Stimulated activated naive CD8-positive, alpha-beta T cell treated with anti-CD3 and anti-CD28 coated beads, Interleukin-15, Interleukin-2, amounts not matched to agents 100 ng/mL and 50 ng/mL, for 24 hours (primary cell): ENCODE results near the gene TMEM33.
"Not testable (repeated sequence)": the region's sequence is repeated elsewhere in the genome, so short reads cannot be mapped to it uniquely, and the experiment has no call there.

Experiments used
- H3K27ac Mint-ChIP-seq: one replicate; pipeline ENCODE4 v1.8.0; 2021; ENCODE audit warnings: mild to moderate bottlenecking, mixed read lengths
- H3K27me3 Mint-ChIP-seq: one replicate; pipeline ENCODE4 v1.8.0; 2021; ENCODE audit warnings: mixed read lengths
- H3K36me3 Mint-ChIP-seq: one replicate; pipeline ENCODE4 v1.8.0; 2021; ENCODE audit warnings: low read depth, mixed read lengths
- H3K4me1 Mint-ChIP-seq: one replicate; pipeline ENCODE4 v1.8.0; 2021; ENCODE audit warnings: low read depth, mixed read lengths
- H3K4me3 Mint-ChIP-seq: one replicate; pipeline ENCODE4 v1.8.0; 2021; ENCODE audit warnings: mild to moderate bottlenecking, mixed read lengths
- H3K9me3 Mint-ChIP-seq: one replicate; pipeline ENCODE4 v1.8.0; 2021; ENCODE audit warnings: mixed read lengths

TMEM33 gene

GRCh38 chr4:41934901-41935651, at the start of gene TMEM33:
TSS of gene TMEM33 (plus strand) at chr4:41935429. CDS start at chr4:41935485, 56 bp downstream.
- Mint-ChIP-seq H3K27ac (peak within 1 kb of the TSS; percentile 96), H3K27me3 (peaks cover 4% of the 10 kb centered on the region), H3K4me3 (peak within 1 kb of the TSS; percentile 88), H3K9me3 (no peaks in the 10 kb centered on the region), H3K36me3 (peaks cover 41% of the 10 kb centered on the region), H3K4me1 (peaks cover 49% of the 10 kb centered on the region)

- H3K36me3 Mint-ChIP-seq: no peaks in the 10 kb centered on the region
- no peak overlapping the region for H3K27ac Mint-ChIP-seq
- H3K4me3 Mint-ChIP-seq: no peak overlapping the region
- no peaks in the 10 kb centered on the region for H3K9me3 Mint-ChIP-seq
- H3K4me1 Mint-ChIP-seq: peaks cover 9% of the 10 kb centered on the region
- peaks cover 35% of the 10 kb centered on the region for H3K27me3 Mint-ChIP-seq
Observed at GRCh38 chr4:41885456-41885855, 49.8 kb upstream of the TMEM33 start.

- Mint-ChIP-seq H3K4me1 (no peaks in the 10 kb centered on the region), H3K36me3 (no peaks in the 10 kb centered on the region), H3K4me3 (no peak overlapping the region), H3K27ac (no peak overlapping the region), H3K27me3 (peaks cover 38% of the 10 kb centered on the region), H3K9me3 (no peaks in the 10 kb centered on the region)
Observed at GRCh38 chr4:41887277-41887676, 48.0 kb upstream of the TMEM33 start.

GRCh38 chr4:41887821-41888686, 47.2 kb upstream of the TMEM33 start:
- H3K4me1 Mint-ChIP-seq: no peaks in the 10 kb centered on the region
- H3K27ac Mint-ChIP-seq: no peak overlapping the region
- H3K27me3 Mint-ChIP-seq: peaks cover 45% of the 10 kb centered on the region
- H3K4me3 Mint-ChIP-seq: no peak overlapping the region
- H3K36me3 Mint-ChIP-seq: no peaks in the 10 kb centered on the region
- no peaks in the 10 kb centered on the region for H3K9me3 Mint-ChIP-seq

- H3K27me3 Mint-ChIP-seq: peaks cover 40% of the 10 kb centered on the region
- no peaks in the 10 kb centered on the region for H3K9me3 Mint-ChIP-seq
- H3K27ac Mint-ChIP-seq: no peak overlapping the region
- H3K36me3 Mint-ChIP-seq: no peaks in the 10 kb centered on the region
- H3K4me3 Mint-ChIP-seq: no peak overlapping the region
- H3K4me1 Mint-ChIP-seq: no peaks in the 10 kb centered on the region
Observed at GRCh38 chr4:41888687-41889074, 46.5 kb upstream of the TMEM33 start.

- Mint-ChIP-seq H3K4me1 (no peaks in the 10 kb centered on the region), H3K36me3 (no peaks in the 10 kb centered on the region), H3K4me3 (no peak overlapping the region), H3K9me3 (no peaks in the 10 kb centered on the region), H3K27ac (no peak overlapping the region), H3K27me3 (peaks cover 39% of the 10 kb centered on the region)
Observed at GRCh38 chr4:41889317-41889716, 45.9 kb upstream of the TMEM33 start.

GRCh38 chr4:41890085-41890484, 45.1 kb upstream of the TMEM33 start:
- Mint-ChIP-seq H3K9me3 (no peaks in the 10 kb centered on the region), H3K4me3 (no peak overlapping the region), H3K4me1 (no peaks in the 10 kb centered on the region), H3K27ac (no peak overlapping the region), H3K36me3 (no peaks in the 10 kb centered on the region), H3K27me3 (peaks cover 42% of the 10 kb centered on the region)

GRCh38 chr4:41896648-41897047, 38.6 kb upstream of the TMEM33 start:
- Mint-ChIP-seq H3K9me3 (peaks cover 1% of the 10 kb centered on the region), H3K36me3 (no peaks in the 10 kb centered on the region), H3K4me1 (no peaks in the 10 kb centered on the region), H3K27ac (no peak overlapping the region), H3K27me3 (peaks cover 32% of the 10 kb centered on the region), H3K4me3 (no peak overlapping the region)

- H3K9me3 Mint-ChIP-seq: peaks cover 8% of the 10 kb centered on the region
- H3K36me3 Mint-ChIP-seq: no peaks in the 10 kb centered on the region
- H3K4me1 Mint-ChIP-seq: no peaks in the 10 kb centered on the region
- no peak overlapping the region for H3K4me3 Mint-ChIP-seq
- peaks cover 32% of the 10 kb centered on the region for H3K27me3 Mint-ChIP-seq
- H3K27ac Mint-ChIP-seq: no peak overlapping the region
Observed at GRCh38 chr4:41897698-41898097, 37.5 kb upstream of the TMEM33 start.

- H3K27ac Mint-ChIP-seq, H3K4me3 Mint-ChIP-seq, H3K4me1 Mint-ChIP-seq, H3K36me3 Mint-ChIP-seq, H3K9me3 Mint-ChIP-seq: not testable (repeated sequence)
- peaks cover 14% of the 10 kb centered on the region for H3K27me3 Mint-ChIP-seq
Observed at GRCh38 chr4:41909136-41909535, 26.1 kb upstream of the TMEM33 start.

- H3K27ac Mint-ChIP-seq: no peak overlapping the region
- no peaks in the 10 kb centered on the region for H3K36me3 Mint-ChIP-seq
- no peaks in the 10 kb centered on the region for H3K9me3 Mint-ChIP-seq
- H3K4me3 Mint-ChIP-seq: no peak overlapping the region
- no peaks in the 10 kb centered on the region for H3K4me1 Mint-ChIP-seq
- peaks cover 3% of the 10 kb centered on the region for H3K27me3 Mint-ChIP-seq
Observed at GRCh38 chr4:41912546-41912945, 22.7 kb upstream of the TMEM33 start.

- H3K27me3 Mint-ChIP-seq: peaks cover 1% of the 10 kb centered on the region
- H3K4me3 Mint-ChIP-seq: no peak overlapping the region
- no peaks in the 10 kb centered on the region for H3K36me3 Mint-ChIP-seq
- no peak overlapping the region for H3K27ac Mint-ChIP-seq
- H3K9me3 Mint-ChIP-seq: no peaks in the 10 kb centered on the region
- H3K4me1 Mint-ChIP-seq: no peaks in the 10 kb centered on the region
Observed at GRCh38 chr4:41913509-41913908, 21.7 kb upstream of the TMEM33 start.

GRCh38 chr4:41918278-41918677, 17.0 kb upstream of the TMEM33 start:
- Mint-ChIP-seq H3K27me3 (peaks cover 14% of the 10 kb centered on the region), H3K27ac (no peak overlapping the region), H3K9me3 (no peaks in the 10 kb centered on the region), H3K4me1 (no peaks in the 10 kb centered on the region), H3K4me3 (no peak overlapping the region), H3K36me3 (no peaks in the 10 kb centered on the region)

GRCh38 chr4:41920416-41920815, 14.8 kb upstream of the TMEM33 start:
- not testable (repeated sequence) for H3K4me3 Mint-ChIP-seq, H3K9me3 Mint-ChIP-seq, H3K36me3 Mint-ChIP-seq, H3K4me1 Mint-ChIP-seq, H3K27ac Mint-ChIP-seq
- H3K27me3 Mint-ChIP-seq: peaks cover 14% of the 10 kb centered on the region

GRCh38 chr4:41921476-41921875, 13.8 kb upstream of the TMEM33 start:
- no peaks in the 10 kb centered on the region for H3K9me3 Mint-ChIP-seq
- no peak overlapping the region for H3K27ac Mint-ChIP-seq
- H3K4me1 Mint-ChIP-seq: no peaks in the 10 kb centered on the region
- H3K4me3 Mint-ChIP-seq: no peak overlapping the region
- no peaks in the 10 kb centered on the region for H3K36me3 Mint-ChIP-seq
- peaks cover 14% of the 10 kb centered on the region for H3K27me3 Mint-ChIP-seq
